NCI-H1436 (cell line): ENCODE measurements around the gene FBP1.
"Not testable (repeated sequence)": the region's sequence is repeated elsewhere in the genome, so short reads cannot be mapped to it uniquely, and the experiment has no call there.

Experiments
- DNase-seq: peaks from one replicate; lab custom pipeline; 2025; lab: John Stamatoyannopoulos, UW

FBP1 gene

DNA sequence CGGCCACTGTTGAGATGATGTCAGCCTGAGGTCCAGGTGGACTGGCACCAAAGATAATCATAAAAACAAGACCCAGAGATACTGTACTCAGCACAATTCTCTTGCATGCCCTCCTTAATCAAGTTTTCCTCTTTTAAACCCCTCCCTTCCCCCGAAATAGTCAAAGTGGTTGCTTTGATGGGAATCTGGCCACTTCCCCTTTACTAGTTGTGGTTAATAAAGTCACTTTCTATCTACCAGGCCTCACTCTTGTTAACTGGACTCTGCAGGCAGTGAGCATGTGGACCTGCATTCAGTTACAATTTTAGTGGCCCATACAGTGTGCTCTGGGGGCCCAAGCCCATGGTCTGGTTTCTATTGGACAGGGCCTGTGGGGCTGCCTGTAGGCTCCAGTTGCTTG, 63.2 kb downstream of the FBP1 start:
- no peak for DNase-seq

DNA sequence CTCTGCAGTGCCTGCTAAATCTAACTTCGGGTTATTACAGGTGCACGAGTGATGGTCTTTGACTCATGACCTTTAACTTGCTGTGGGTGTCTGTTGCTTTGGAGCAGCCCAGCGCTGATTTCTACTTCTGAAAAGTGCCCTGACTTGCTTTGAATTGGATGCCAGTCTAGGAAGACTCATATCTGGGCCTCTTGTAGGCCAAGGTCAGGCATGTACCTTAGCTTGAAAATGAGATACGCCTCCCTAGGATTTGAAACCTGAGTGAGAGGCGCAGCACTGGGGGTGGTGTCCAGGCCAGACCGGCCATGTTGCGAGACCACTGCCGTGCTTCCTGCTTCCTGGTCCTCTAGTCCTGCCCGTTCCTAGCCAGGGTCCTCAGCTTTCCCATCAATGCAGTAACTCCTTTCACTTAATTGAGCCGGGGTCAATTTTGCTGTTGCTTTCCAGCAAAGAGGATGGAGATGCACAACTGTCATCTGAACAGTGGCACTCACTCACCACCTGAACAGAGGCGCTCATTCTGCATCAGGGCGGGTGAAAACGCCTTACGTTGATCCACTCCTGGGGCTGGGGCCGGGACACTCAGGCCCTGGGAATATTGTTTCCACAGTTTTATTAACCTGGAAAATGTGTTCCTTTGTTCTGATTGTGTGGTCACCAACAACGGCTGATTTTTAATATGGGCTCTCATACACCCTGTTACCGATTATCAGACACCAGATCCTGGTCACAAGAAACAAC, 70.2 kb downstream of the FBP1 start:
- DNase-seq, result no peak

DNA sequence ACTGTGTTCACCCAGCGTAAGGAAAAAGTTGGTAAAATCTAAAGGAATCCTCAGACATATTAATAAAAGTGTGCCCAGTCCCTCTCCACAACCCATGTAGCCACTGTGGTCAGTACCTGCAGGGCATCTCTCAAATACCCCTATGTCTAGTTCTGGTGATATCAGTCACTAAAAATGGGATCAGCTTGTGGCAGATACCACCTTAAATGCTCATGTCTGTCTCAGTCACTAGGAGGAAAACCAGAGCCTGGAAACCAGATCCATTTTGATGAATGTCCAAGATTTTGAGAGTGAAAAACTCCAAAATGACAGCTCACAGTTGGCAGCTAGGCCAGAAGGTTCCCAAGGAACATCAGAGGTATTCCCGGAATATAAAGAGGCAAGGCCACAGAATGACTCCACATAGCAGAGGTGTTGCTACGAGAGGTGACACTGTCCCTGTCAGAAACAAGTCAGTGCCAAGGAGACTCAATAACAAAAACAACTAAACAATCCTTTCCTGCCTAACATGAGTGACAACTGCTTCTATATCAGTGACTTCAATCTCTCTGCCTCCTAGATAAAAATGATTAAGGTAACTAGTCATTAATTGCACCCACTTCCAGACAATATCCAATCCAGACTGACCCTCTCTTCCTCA, 70.9 kb downstream of the FBP1 start:
- no peak for DNase-seq

DNA sequence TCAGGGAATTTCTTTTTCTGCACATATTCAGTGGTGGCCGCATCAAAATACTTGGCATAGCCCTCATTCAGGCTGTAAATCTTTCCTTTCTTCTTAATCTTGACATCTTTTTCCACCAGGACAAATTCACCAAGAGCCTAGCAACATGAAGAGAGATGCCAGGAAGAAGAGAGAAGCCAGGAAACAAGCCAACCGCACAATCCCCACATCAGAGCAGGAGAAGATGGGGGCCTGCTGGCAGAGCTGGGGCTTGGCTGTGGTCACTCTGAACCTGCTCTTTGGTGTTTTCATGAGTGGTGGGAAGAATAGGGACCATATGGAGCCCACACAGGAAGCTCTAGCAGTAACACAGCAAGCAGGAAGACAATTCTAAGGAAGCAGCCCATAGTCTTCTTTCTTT, 72.0 kb downstream of the FBP1 start:
- no peak for DNase-seq

DNA sequence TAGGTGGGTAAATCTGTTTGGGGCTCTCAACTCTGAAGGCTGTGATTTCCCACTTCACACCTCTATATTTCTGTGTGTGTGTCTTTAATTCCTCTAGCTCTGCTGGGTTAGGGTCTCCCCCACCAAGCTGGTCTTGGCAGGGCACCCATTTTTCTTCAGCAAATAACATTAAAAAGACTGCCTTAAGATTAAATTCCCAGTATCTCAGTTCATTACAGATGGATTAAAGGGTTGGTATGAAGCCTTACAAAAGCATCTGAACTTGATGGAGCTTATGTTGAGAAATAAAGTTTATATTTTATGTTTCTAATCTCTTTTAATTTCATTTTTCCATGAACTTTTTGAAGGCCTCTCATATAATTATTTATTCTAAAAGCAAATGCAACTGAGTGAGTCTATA, 72.8 kb downstream of the FBP1 start:
- no peak for DNase-seq

DNA sequence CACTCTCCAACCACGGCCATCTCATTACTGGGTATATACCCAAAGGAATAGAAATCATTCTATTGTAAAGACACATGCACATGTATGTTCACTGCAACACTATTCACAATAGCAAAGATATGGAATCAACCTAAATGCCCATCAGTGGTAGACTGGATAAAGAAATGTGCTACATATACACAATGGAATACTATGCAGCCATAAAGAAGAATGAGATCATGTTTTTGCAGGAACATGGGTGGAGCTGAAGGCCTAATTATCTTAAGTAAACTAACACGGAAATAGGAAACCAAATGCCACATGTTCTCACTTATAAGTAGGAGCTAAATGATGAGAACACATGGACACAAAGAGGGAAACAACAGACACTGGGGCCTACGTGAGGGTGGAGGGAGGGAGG, 75.0 kb downstream of the FBP1 start:
- not testable (repeated sequence) for DNase-seq

DNA sequence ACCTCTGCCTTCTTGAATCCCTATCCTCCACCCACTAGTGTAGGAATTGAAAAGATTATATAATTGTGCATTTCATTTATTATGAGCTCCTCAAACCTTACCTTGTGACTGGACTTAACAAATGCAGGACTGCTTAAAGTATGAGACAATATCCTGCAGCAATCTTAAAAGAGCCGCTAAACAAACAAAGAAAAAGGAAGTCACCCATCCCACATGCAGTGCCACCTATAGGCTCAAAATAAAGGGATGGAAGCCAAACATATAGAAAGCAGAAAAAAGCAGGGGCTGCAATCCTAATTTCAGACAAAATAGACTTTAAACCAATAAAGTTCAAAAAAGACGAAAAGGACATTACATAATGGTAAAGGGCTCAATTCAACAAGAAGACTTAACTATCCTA, 75.8 kb downstream of the FBP1 start:
- no peak for DNase-seq

DNA sequence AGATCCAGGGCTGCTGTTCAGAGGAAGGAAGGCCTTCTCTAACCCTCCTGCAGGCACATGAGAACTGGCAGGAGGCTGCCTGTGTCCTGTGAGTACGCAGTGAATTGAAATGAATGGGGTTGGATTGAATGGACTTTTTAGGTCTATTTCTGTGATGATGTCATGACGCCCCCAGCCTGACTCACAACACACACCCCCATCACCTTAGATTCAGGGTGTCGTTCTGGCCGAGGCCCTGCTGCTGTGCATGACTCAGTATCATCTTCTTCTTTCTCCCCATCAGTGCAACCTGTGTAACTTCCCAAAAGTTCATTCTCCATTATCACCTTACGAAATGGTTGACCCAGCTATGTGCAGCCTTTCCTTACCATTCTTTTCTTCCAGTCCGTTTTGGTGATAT, 79.1 kb downstream of the FBP1 start:
- DNase-seq, result no peak

DNA sequence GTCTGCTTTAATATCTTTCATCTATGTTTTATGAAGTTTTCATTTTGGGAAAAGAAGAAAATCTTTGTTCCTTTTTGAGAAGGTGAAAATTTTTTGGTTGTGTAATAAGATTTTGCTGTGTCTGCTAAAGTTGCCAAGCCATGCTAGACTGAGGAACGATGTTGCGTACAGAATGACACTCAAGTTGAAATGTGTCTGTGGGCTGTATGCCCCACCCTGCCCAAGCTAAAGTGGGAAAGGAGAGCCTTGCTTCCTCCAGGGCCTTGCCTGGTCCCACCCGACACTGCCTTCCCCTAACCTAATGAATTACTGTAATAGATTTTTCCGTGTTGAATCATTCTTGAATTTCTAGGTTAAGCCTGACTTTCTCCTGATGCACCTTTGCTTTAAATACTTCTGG, 81.9 kb downstream of the FBP1 start:
- DNase-seq, result no peak

DNA sequence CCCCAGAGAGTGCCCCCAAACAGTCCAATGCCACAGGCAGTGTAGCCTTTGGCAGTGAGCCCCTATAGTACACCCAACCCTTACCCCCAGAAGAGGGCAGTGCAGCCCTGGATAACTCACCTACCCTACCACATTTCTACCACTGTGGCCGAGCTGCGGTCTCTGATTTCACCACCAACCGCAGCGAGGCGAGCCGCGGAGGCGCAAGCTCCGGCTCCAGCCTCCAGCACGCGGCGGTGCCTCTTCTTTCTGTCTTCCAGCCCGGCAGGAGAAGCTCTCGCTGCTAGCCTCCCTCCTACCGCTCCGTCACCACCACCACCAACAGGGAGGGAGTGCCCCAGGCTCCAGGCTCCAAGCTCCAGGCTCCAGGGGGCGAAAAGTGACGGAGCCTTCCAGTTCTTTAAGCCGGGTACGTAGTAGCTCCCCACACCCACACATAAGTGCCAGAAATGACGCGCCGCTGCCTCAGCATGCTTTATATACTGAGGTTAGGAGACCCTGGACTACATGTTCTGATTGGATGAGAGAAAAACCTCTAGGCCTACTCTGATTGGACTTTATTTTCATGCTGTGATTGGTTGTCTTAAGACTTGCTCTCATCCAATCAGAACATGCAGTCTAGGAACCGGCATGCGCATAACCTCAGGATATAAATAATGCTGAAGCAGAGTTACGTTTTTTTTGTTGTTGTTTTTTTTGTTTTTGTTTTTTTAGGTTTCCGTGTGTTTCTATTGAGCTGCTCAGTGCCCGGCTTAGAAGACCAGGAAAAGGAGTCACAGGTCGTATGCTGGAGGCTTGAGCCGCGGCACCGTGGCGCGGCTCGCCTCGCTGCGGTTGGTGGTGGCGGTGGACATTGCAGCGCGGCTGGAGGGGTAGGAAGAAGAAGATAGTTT, 84.6 kb downstream of the FBP1 start, which contains the start of gene PCAT7:
Gene PCAT7 (plus strand): TSS at position 645 of the 893 bp plus-strand sequence.
- peak; percentile 86 for DNase-seq

DNA sequence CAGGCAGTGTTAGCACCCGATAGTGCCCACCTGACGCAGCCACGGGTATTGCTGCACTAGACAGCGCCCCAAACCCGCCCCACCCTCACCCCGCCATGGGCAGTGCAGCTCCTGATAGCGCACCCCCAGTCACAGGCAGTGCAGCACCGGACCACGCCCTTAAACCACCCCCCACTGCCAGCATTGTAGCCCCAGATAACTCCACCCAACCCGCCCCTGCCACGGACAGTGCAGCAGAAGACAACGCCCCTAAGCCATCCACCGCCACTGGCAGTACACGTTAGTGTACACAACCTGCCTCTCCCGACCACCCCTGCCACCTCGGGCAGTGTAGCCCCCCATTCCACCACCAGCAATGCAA, 85.3 kb downstream of the FBP1 start:
- no peak for DNase-seq
